Ovary (tissue), 9 donors: ENCODE results near the gene GADD45G. TPM values are rescaled to one million over a fixed set of nuclear protein-coding genes. Genes with fewer than 3 reads are reported as not detected.

Source experiments
- DNase-seq, 5 donors: peaks; one replicate each; pipeline ENCODE4 v3.0.0-alpha.2; 2019 to 2020
- H3K27ac ChIP-seq, 2 donors: fragments of 200-600 bp; one replicate each; pipeline versions ENCODE4 v1.5.1 to v1.8.0; 2019 to 2022
- H3K27me3 ChIP-seq: fragments of 200-600 bp; one replicate; pipeline ENCODE4 v1.8.0; 2022
- H3K36me3 ChIP-seq: fragments of 200-600 bp; sonication (generic); one replicate; pipeline ENCODE4 v1.5.1; 2019
- H3K4me1 ChIP-seq: one replicate; pipeline ENCODE4 v1.8.1; 2013; ENCODE audit warnings: mild to moderate bottlenecking, moderate library complexity; ENCODE audit not compliant: insufficient read depth
- H3K4me3 ChIP-seq: fragments of 200-600 bp; sonication (generic); one replicate; pipeline ENCODE4 v1.5.1; 2017
- H3K9me3 ChIP-seq, 2 donors: fragments of 200-600 bp in 1 of 2; sonication (generic) in 1 of 2; one replicate each; pipeline versions ENCODE4 v1.5.1 to v1.8.1; 2013 to 2019; ENCODE audit warnings: mild to moderate bottlenecking in 1 of 2, moderate library complexity in 1 of 2
- CTCF ChIP-seq, 3 donors: fragments of 450-650 bp in 2 of 3; fragments of 200-600 bp in 1 of 3; IDR thresholded peaks; one replicate each; pipeline versions ENCODE4 v1.5.1 to v1.8.0; 2016 to 2022; ENCODE audit warnings: antibody characterized with exemption in 3 of 3, mild to moderate bottlenecking in 1 of 3
- EP300 ChIP-seq: sonication (generic); formaldehyde crosslinking; IDR thresholded peaks from one replicate; pipeline ENCODE4 v1.6.1; 2017; ENCODE audit warnings: antibody characterized with exemption
- POLR2A ChIP-seq: fragments of 450-650 bp; IDR thresholded peaks from one replicate; pipeline ENCODE4 v1.6.1; 2017; ENCODE audit warnings: antibody characterized with exemption, mild to moderate bottlenecking, moderate library complexity
- WGBS, 3 donors: extraction: QIAGEN DNeasy Blood & Tissue Kit in 1 of 3; methylation state at CpG; one replicate each; pipeline versions ENCODE4 v1.1.5 to v1.1.7; 2013 to 2017; 5-methylcytosine and 5-hydroxymethylcytosine counted together
- intact Hi-C, 4 donors: fragments of 100-400 bp; cut with DNase I; formaldehyde crosslinking; loops; one replicate each; pipeline versions ENCODE4 v1.11.0 to v1.15.1; 2022 to 2023
- polyA plus RNA-seq, 2 donors: library from polyadenylated mRNA; stranded (reverse); fragments of 200-250 nt in 1 of 2; fragments of 350-450 nt in 1 of 2; fragmentation: Illumina TruSeq in 1 of 2; extraction: RNeasy Lipid Tissue Mini Kit (QIAGEN cat#74804) in 1 of 2; gene quantifications; one replicate each; pipeline ENCODE4 v1.2.3, GENCODE V29; 2013 to 2014
- total RNA-seq, 7 donors: library from RNA; depleted of rRNA in 2 of 7; stranded (reverse); fragments of >200 nt in 2 of 7; fragmentation: NEBNext Ultra II Directional in 3 of 7; extraction: Animal tissue kit (Norgen Biotek cat#: 25700) in 3 of 7; gene quantifications; one replicate each; pipeline versions ENCODE4 v1.1.0 to v1.2.4, GENCODE V29; 2016 to 2023
- donor health status: DM: no; HTN: no; CAD: no; lungs with moderate emphysema.
- donor health status: DM: no; HTN: no; CAD: no.
- donor health status: Bipolar disorder and iron deficiency.
- donor health status: DM: yes; HTN: yes; CAD: no.
- donor health status: DM: no; HTN: no; CAD: no.
- donor health status: DM: yes; HTN: yes; CAD: no.

Gene GADD45G
- total and polyA plus RNA-seq, 9 donors, result 0.60 to 126 (median 23.2) TPM

DNA sequence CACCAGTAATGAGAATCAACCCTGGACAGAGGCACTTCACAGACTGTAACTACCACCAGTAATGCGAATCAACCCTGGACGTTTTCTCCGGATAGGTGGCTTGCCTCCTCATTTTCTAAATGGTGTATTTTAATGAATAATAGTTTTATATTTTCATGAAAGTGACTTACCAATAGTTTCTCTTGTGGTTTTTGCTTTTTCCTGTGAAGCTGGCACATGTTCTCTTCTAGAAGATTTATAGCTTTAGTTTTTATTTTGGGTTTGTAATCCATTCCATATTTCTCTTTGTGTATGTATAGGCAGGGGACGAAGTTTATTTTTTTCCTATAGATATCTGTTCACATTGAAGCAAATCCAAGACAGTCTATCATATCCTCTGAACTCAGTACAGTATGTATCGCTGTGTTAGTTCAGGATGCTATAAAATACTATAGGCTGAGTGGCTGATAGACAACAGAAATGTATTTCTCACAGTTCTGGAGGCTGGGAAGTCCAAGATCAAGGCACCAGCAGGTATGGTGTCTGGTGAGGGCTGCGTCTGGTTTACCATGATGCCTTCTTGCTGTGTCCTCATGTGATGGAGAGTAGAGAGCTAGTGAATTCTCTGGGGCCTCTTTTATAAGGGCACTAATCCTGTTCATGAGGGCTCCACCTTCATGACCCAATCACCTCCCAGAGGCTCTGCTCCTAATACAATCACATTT lies 46.5 kb upstream of the GADD45G start:
- 86 to 88% (median 87%) methylated on average over 6 of the region's 6 CpGs for WGBS, 3 donors
- H3K9me3 ChIP-seq, result no peaks in the 10 kb centered on the region
- no peak overlapping the region for H3K4me3 ChIP-seq
- H3K27ac ChIP-seq, result no peak overlapping the region
- no peak for DNase-seq
- no peaks in the 10 kb centered on the region for H3K27me3 ChIP-seq
- TF ChIP-seq EP300 (no peak), CTCF (IDR thresholded peaks at IDR 0.05) (no peak), POLR2A (no peak)
- no peaks in the 10 kb centered on the region for H3K4me1 ChIP-seq
- H3K36me3 ChIP-seq, result no peaks in the 10 kb centered on the region
- intact Hi-C loops, result no loop called here

- no peak for DNase-seq
- no peaks in the 10 kb centered on the region for H3K4me1 ChIP-seq
- H3K27ac ChIP-seq, result no peak overlapping the region
- WGBS, 3 donors, result 28 to 44% (median 33%) methylated on average over 2 of the region's 2 CpGs
- no peak overlapping the region for H3K4me3 ChIP-seq
- intact Hi-C loops, result no loop called here
- H3K9me3 ChIP-seq, result no peaks in the 10 kb centered on the region
- no peaks in the 10 kb centered on the region for H3K36me3 ChIP-seq
- TF ChIP-seq CTCF (IDR thresholded peaks at IDR 0.05), result no peak
- TF ChIP-seq EP300, result no peak
- TF ChIP-seq POLR2A, result no peak
- no peaks in the 10 kb centered on the region for H3K27me3 ChIP-seq
Observed at GRCh38 chr9:89558948-89559347, 45.9 kb upstream of the GADD45G start.

- H3K4me3 ChIP-seq, result no peak overlapping the region
- TF ChIP-seq EP300 (no peak), CTCF (IDR thresholded peaks at IDR 0.05) (no peak), POLR2A (no peak)
- no peak for DNase-seq
- intact Hi-C loops, result no loop called here
- H3K9me3 ChIP-seq, result no peaks in the 10 kb centered on the region
- no peaks in the 10 kb centered on the region for H3K4me1 ChIP-seq
- 81 to 85% (median 83%) methylated on average over 10 of the region's 10 CpGs for WGBS, 3 donors
- no peaks in the 10 kb centered on the region for H3K36me3 ChIP-seq
- H3K27me3 ChIP-seq, result no peaks in the 10 kb centered on the region
- H3K27ac ChIP-seq, result no peak overlapping the region
Observed at GRCh38 chr9:89562186-89562814, 42.5 kb upstream of the GADD45G start.

DNA sequence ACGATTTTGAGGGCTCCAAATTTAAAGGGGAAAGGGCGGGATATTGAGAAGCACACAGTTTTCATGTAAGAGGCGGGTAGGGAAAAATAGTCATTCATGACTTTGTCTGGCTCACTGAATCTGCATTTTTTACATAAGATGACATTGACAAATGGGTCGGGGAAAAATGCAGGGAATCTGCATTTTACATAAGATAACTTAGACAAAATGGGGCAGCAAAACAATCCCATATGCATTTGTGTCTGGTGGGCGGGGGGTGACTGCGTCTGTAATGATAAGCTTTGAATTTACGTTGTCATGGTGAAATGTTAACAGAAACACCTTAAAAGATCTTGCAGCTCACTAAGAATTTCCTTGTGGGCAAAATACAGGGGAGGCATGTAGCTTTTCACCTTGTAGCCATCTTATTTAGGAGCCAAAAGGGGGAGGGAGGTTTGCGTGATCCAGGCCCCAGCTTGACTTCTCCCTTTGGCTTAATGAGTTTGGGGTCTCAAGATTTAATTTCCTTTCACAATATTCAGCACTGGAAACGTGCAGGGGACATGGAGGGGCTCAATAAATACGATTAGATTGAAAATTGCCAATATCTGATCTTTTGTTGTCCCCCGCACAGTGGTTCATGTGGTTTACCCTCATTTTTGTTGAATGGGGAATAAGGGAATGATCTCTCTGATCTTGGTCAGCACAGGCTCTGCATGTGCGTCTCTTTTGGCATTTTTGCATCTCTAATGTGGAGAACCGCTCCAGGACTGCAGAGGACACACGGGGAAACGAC lies 41.1 kb upstream of the GADD45G start:
- H3K27me3 ChIP-seq, result no peaks in the 10 kb centered on the region
- no peak for TF ChIP-seq POLR2A
- TF ChIP-seq EP300, result no peak
- TF ChIP-seq CTCF (IDR thresholded peaks at IDR 0.05), result no peak
- WGBS, 3 donors, result 71 to 73% (median 71%) methylated on average over 15 of the region's 15 CpGs
- H3K4me1 ChIP-seq, result no peaks in the 10 kb centered on the region
- H3K27ac ChIP-seq, result no peak overlapping the region
- H3K36me3 ChIP-seq, result no peaks in the 10 kb centered on the region
- intact Hi-C loops, result no loop called here
- no peaks in the 10 kb centered on the region for H3K9me3 ChIP-seq
- no peak for DNase-seq
- no peak overlapping the region for H3K4me3 ChIP-seq
